CD8-positive, alpha-beta memory T cell (primary cell): ENCODE measurements around the gene EEF2. TPM values are rescaled to one million over a fixed set of nuclear protein-coding genes. Genes with fewer than 3 reads are reported as not detected.

Experiments used
- CTCF ChIA-PET: fragments of 350-600 bp; sonication (Branson Sonifier 250); formaldehyde crosslinking; loops from one replicate; lab custom pipeline; 2021; ENCODE audit warnings: antibody characterized with exemption; lab: Charles Lee
- POLR2A ChIA-PET: fragments of 350-600 bp; sonication (Branson Sonifier 250); formaldehyde crosslinking; loops from one replicate; lab custom pipeline; 2021; ENCODE audit warnings: antibody characterized with exemption; lab: Charles Lee
- DNase-seq, 5 donors: peaks; one replicate each; pipeline versions ENCODE4 v3.0.0 to v3.0.0-alpha.2; 2020 to 2022; ENCODE audit warnings: mixed read lengths in 1 of 5
- H3K27ac ChIP-seq: one replicate; pipeline ENCODE4 v1.7.0; 2013; ENCODE audit warnings: low read depth, mild to moderate bottlenecking, low read length, moderate library complexity
- H3K27me3 ChIP-seq: 2 replicates; pipeline ENCODE4 v1.7.0; 2013; ENCODE audit warnings: low read length, mild to moderate bottlenecking; ENCODE audit not compliant: insufficient read depth, poor library complexity, severe bottlenecking
- H3K36me3 ChIP-seq: 2 replicates; pipeline ENCODE4 v1.7.0; 2013; ENCODE audit warnings: mild to moderate bottlenecking, low read length, moderate library complexity; ENCODE audit not compliant: insufficient read depth
- H3K4me1 ChIP-seq: 2 replicates; pipeline ENCODE4 v1.7.0; 2013; ENCODE audit warnings: mild to moderate bottlenecking, low read length, moderate library complexity; ENCODE audit not compliant: insufficient read depth
- H3K4me3 ChIP-seq: 2 replicates; pipeline ENCODE4 v1.7.0; 2013; ENCODE audit warnings: mild to moderate bottlenecking, low read length
- H3K9me3 ChIP-seq: 2 replicates; pipeline ENCODE4 v1.7.0; 2013; ENCODE audit warnings: mild to moderate bottlenecking, low read length
- H3K27ac Mint-ChIP-seq, 8 donors: one replicate each; pipeline ENCODE4 v1.8.0; 2020 to 2021; ENCODE audit warnings: mixed read lengths in 8 of 8, mild to moderate bottlenecking in 6 of 8, inconsistent platforms in 3 of 8, moderate library complexity in 3 of 8
- H3K27me3 Mint-ChIP-seq, 2 donors: one replicate each; pipeline ENCODE4 v1.8.0; 2020 to 2021; ENCODE audit warnings: mixed read lengths in 2 of 2, mild to moderate bottlenecking in 1 of 2, moderate library complexity in 1 of 2
- H3K36me3 Mint-ChIP-seq, 3 donors: one replicate each; pipeline ENCODE4 v1.8.0; 2020 to 2021; ENCODE audit warnings: mixed read lengths in 3 of 3, inconsistent platforms in 1 of 3, mild to moderate bottlenecking in 1 of 3
- H3K4me1 Mint-ChIP-seq, 3 donors: one replicate each; pipeline ENCODE4 v1.8.0; 2020 to 2021; ENCODE audit warnings: mixed read lengths in 3 of 3, inconsistent platforms in 1 of 3, mild to moderate bottlenecking in 1 of 3
- H3K4me3 Mint-ChIP-seq, 7 donors: one replicate each; pipeline ENCODE4 v1.8.0; 2020 to 2021; ENCODE audit warnings: mixed read lengths in 7 of 7, mild to moderate bottlenecking in 6 of 7, moderate library complexity in 4 of 7, inconsistent platforms in 2 of 7
- H3K9me3 Mint-ChIP-seq, 5 donors: one replicate each; pipeline ENCODE4 v1.8.0; 2020 to 2022; ENCODE audit warnings: mixed read lengths in 5 of 5, mild to moderate bottlenecking in 3 of 5, moderate library complexity in 2 of 5, inconsistent platforms in 1 of 5
- polyA plus RNA-seq: library from polyadenylated mRNA; unstranded; fragments of 300-500 nt; fragmentation: Illumina TruSeq; gene quantifications from one replicate; pipeline ENCODE4 v1.2.3, GENCODE V29; 2021
- total RNA-seq, 2 experiments: library from RNA; stranded (reverse); gene quantifications; one replicate each; pipeline ENCODE4 v1.2.3, GENCODE V29; 2021

The EEF2 gene
- total and polyA plus RNA-seq, 3 experiments from 2014 or later: 533 to 3,129 (median 3,106) TPM

GRCh38 chr19:4018140-4018613, 32.9 kb upstream of the EEF2 start:
- no peak overlapping the region for H3K27ac Mint-ChIP-seq
- no peaks in the 10 kb centered on the region for H3K27me3 ChIP-seq
- H3K4me3 ChIP-seq: no peak overlapping the region
- H3K4me1 Mint-ChIP-seq: peaks cover 0 to 27% (median 5%) of the 10 kb centered on the region in 3 donors
- no peaks in the 10 kb centered on the region for H3K4me1 ChIP-seq
- no peak for DNase-seq
- ChIA-PET CTCF (no interaction called here), POLR2A (no interaction called here)
- H3K9me3 ChIP-seq: no peaks in the 10 kb centered on the region
- no peaks in the 10 kb centered on the region for H3K27me3 Mint-ChIP-seq
- H3K36me3 Mint-ChIP-seq: peaks cover 3 to 49% (median 3%) of the 10 kb centered on the region in 3 donors
- no peak overlapping the region for H3K4me3 Mint-ChIP-seq
- H3K36me3 ChIP-seq: no peaks in the 10 kb centered on the region
- H3K9me3 Mint-ChIP-seq: peaks cover 0 to 3% (median 0%) of the 10 kb centered on the region in 5 donors
- no peak overlapping the region for H3K27ac ChIP-seq

- POLR2A ChIA-PET: no interaction called here
- Mint-ChIP-seq H3K36me3 (peaks cover 2 to 58% (median 2%) of the 10 kb centered on the region in 3 donors), H3K27ac (peak overlapping the region in 3 of 8 donors; percentile 32 to 47 (median 36)), H3K27me3 (no peaks in the 10 kb centered on the region), H3K4me1 (peaks cover 4 to 38% (median 11%) of the 10 kb centered on the region in 3 donors), H3K4me3 (peak overlapping the region in 2 of 7 donors; percentile 9 to 20), H3K9me3 (peaks cover 0 to 2% (median 0%) of the 10 kb centered on the region in 5 donors)
- Histone ChIP-seq H3K4me3 (no peak overlapping the region), H3K4me1 (no peaks in the 10 kb centered on the region), H3K9me3 (no peaks in the 10 kb centered on the region), H3K36me3 (no peaks in the 10 kb centered on the region), H3K27ac (no peak overlapping the region), H3K27me3 (no peaks in the 10 kb centered on the region)
- DNase-seq: no peak
- CTCF ChIA-PET: no interaction called here
Observed at GRCh38 chr19:4016903-4017638, 31.8 kb upstream of the EEF2 start.

DNA sequence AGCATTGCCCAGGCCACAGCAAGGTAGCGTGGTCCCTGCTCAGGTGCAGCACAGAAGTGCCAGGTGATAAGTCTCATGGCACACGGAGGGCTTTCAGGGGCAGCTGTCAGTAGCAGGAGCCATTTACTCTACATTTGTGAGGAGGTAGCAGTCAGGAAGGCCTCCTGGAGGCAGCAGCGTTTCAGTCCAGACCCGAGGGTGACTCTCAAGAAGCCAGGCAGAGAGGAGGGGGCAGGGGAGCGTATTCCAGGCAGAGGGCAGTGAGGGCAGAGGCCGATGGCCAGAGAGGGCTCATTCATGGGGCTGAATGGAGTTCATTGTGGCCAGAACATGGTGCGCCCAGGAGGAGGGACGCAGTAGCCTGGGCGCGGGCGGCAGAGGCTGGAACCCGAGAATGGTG, 31.2 kb upstream of the EEF2 start:
- CTCF ChIA-PET: no interaction called here
- no peak overlapping the region for H3K4me3 ChIP-seq
- Mint-ChIP-seq H3K36me3 (peaks cover 0 to 55% (median 0%) of the 10 kb centered on the region in 3 donors), H3K4me1 (peaks cover 4 to 38% (median 11%) of the 10 kb centered on the region in 3 donors), H3K9me3 (no peaks in the 10 kb centered on the region), H3K4me3 (peak overlapping the region in 2 of 7 donors; percentile 9 to 20), H3K27ac (peak overlapping the region in 2 of 8 donors; percentile 21 to 27), H3K27me3 (no peaks in the 10 kb centered on the region)
- no peak for DNase-seq
- POLR2A ChIA-PET: no interaction called here
- H3K4me1 ChIP-seq: peaks cover under 1% of the 10 kb centered on the region
- no peaks in the 10 kb centered on the region for H3K9me3 ChIP-seq
- no peaks in the 10 kb centered on the region for H3K36me3 ChIP-seq
- no peaks in the 10 kb centered on the region for H3K27me3 ChIP-seq
- H3K27ac ChIP-seq: no peak overlapping the region

- H3K9me3 ChIP-seq: no peaks in the 10 kb centered on the region
- H3K27ac Mint-ChIP-seq: peak overlapping the region in 1 of 8 donors; percentile 27
- POLR2A ChIA-PET: interaction anchor here (0.6 kb wide), 1 partner anchor 901 kb away, joined by 3 read pairs; no protein-coding TSS in a partner anchor
- H3K9me3 Mint-ChIP-seq: no peaks in the 10 kb centered on the region
- no peaks in the 10 kb centered on the region for H3K36me3 ChIP-seq
- no peak overlapping the region for H3K27ac ChIP-seq
- H3K36me3 Mint-ChIP-seq: peaks cover 0 to 57% (median 0%) of the 10 kb centered on the region in 3 donors
- no peak overlapping the region for H3K4me3 ChIP-seq
- DNase-seq: no peak
- no peak overlapping the region for H3K4me3 Mint-ChIP-seq
- peaks cover 4 to 44% (median 15%) of the 10 kb centered on the region in 3 donors for H3K4me1 Mint-ChIP-seq
- CTCF ChIA-PET: no interaction called here
- H3K4me1 ChIP-seq: peaks cover 6% of the 10 kb centered on the region
- no peaks in the 10 kb centered on the region for H3K27me3 ChIP-seq
- H3K27me3 Mint-ChIP-seq: no peaks in the 10 kb centered on the region
Observed at GRCh38 chr19:4015705-4016402, 30.6 kb upstream of the EEF2 start.

- Histone ChIP-seq H3K36me3 (no peaks in the 10 kb centered on the region), H3K9me3 (no peaks in the 10 kb centered on the region), H3K27ac (no peak overlapping the region), H3K27me3 (no peaks in the 10 kb centered on the region), H3K4me1 (peaks cover 8% of the 10 kb centered on the region), H3K4me3 (no peak overlapping the region)
- POLR2A ChIA-PET: interaction anchor here (0.6 kb wide), 1 partner anchor 902 kb away, joined by 3 read pairs; no protein-coding TSS in a partner anchor
- DNase-seq: peak in 3 of 5 donors; percentile 21 to 41 (median 31)
- CTCF ChIA-PET: no interaction called here
- Mint-ChIP-seq H3K9me3 (no peaks in the 10 kb centered on the region), H3K36me3 (peaks cover 0 to 53% (median 0%) of the 10 kb centered on the region in 3 donors), H3K4me1 (peaks cover 5 to 49% (median 15%) of the 10 kb centered on the region in 3 donors), H3K4me3 (no peak overlapping the region), H3K27ac (peak overlapping the region in 1 of 8 donors; percentile 91), H3K27me3 (no peaks in the 10 kb centered on the region)
Observed at GRCh38 chr19:4014541-4015491, 29.6 kb upstream of the EEF2 start.

DNA sequence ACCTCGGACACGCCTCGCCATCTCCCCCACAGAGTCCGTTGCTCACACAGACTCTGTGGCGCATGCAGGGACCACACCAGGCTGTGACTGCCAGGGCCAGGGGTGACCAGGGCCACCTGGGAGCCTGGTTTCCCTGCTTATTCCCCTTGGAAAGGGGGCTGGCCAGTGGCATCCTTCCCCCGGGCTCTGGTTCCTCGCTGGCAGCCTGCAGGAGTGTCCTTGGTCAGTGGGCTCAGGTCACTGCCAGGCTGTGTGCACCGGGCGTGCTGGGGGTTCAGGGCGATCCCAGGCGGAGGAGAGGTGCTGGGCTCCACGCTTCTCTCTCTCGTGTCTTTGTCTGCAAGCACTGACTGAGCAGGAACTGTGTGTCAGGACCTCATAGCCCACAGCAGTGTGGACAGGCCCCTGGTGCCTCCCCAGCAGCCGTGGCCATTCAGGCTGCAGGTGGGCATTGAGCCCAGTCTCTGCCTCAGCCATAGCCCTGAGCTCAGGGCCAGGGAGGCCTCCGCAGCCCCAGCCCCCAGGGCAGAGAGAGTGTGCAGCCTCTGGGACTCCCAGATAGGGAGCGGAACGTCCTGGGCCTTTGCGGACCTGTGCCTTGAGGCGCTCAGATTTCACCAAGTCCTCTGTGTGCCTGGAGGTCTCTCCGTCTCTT, 28.8 kb upstream of the EEF2 start:
- H3K36me3 ChIP-seq: no peaks in the 10 kb centered on the region
- Mint-ChIP-seq H3K4me3 (no peak overlapping the region), H3K36me3 (peaks cover 0 to 53% (median 0%) of the 10 kb centered on the region in 3 donors), H3K9me3 (no peaks in the 10 kb centered on the region), H3K27me3 (no peaks in the 10 kb centered on the region), H3K4me1 (peaks cover 13 to 57% (median 22%) of the 10 kb centered on the region in 3 donors), H3K27ac (peak overlapping the region in 1 of 8 donors; percentile 91)
- ChIA-PET POLR2A (no interaction called here), CTCF (no interaction called here)
- H3K4me3 ChIP-seq: no peak overlapping the region
- no peaks in the 10 kb centered on the region for H3K9me3 ChIP-seq
- peaks cover 13% of the 10 kb centered on the region for H3K4me1 ChIP-seq
- H3K27me3 ChIP-seq: no peaks in the 10 kb centered on the region
- DNase-seq: no peak
- H3K27ac ChIP-seq: no peak overlapping the region

GRCh38 chr19:4012975-4013634, 27.8 kb upstream of the EEF2 start:
- no peaks in the 10 kb centered on the region for H3K9me3 Mint-ChIP-seq
- peaks cover 0 to 48% (median 0%) of the 10 kb centered on the region in 3 donors for H3K36me3 Mint-ChIP-seq
- Histone ChIP-seq H3K4me3 (no peak overlapping the region), H3K27me3 (no peaks in the 10 kb centered on the region), H3K27ac (no peak overlapping the region), H3K36me3 (no peaks in the 10 kb centered on the region), H3K4me1 (peaks cover 22% of the 10 kb centered on the region), H3K9me3 (no peaks in the 10 kb centered on the region)
- no peaks in the 10 kb centered on the region for H3K27me3 Mint-ChIP-seq
- H3K4me1 Mint-ChIP-seq: peaks cover 20 to 59% (median 26%) of the 10 kb centered on the region in 3 donors
- POLR2A ChIA-PET: no interaction called here
- H3K27ac Mint-ChIP-seq: no peak overlapping the region
- H3K4me3 Mint-ChIP-seq: no peak overlapping the region
- CTCF ChIA-PET: no interaction called here
- DNase-seq: no peak
